Measurements from ENCODE around the gene CCDC9. TPM values are rescaled to one million over a fixed set of nuclear protein-coding genes. Genes with fewer than 3 reads are reported as not detected.

Gene CCDC9
- total RNA-seq, 4 donors from 2014 or later: 20.9 to 27.5 (median 22.4) TPM

DNA sequence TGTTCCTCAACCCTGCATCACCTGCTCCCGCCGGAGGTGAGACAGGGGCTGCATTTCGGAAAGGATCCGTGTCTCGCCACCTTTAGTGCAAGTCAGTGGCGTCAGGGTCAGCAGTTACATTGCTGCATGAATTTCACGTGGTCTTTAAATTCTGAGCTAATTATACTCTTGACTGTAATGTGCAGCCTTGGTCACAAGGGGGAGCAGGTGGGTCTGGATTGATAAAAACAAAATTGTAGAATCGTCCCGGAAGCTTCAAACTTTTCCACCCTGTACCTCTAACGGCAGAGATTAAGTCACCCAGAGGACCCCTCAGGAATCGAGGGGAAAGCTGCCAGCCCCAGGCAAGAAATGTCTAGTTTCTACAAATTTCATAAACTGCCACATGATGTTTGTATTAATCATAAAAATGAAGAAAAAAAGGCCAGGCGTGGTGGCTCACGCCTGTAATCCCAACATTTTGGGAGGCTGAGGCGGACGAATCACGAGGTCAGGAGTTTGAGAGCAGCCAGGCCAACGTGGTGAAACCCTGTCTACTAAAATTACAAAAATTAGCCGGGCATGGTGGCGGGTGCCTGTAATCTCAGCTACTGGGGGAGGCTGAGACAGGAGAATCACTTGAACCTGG is 45.5 kb upstream of the CCDC9 start:
- TF ChIP-seq, protein P1, sequence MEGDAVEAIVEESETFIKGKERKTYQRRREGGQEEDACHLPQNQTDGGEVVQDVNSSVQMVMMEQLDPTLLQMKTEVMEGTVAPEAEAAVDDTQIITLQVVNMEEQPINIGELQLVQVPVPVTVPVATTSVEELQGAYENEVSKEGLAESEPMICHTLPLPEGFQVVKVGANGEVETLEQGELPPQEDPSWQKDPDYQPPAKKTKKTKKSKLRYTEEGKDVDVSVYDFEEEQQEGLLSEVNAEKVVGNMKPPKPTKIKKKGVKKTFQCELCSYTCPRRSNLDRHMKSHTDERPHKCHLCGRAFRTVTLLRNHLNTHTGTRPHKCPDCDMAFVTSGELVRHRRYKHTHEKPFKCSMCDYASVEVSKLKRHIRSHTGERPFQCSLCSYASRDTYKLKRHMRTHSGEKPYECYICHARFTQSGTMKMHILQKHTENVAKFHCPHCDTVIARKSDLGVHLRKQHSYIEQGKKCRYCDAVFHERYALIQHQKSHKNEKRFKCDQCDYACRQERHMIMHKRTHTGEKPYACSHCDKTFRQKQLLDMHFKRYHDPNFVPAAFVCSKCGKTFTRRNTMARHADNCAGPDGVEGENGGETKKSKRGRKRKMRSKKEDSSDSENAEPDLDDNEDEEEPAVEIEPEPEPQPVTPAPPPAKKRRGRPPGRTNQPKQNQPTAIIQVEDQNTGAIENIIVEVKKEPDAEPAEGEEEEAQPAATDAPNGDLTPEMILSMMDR (IDR thresholded peaks at IDR 0.05): peak; percentile 81 to 95 (median 88)
- TF ChIP-seq EP300 (IDR thresholded peaks at IDR 0.05; ENCODE audit: low read depth): no peak
- 30 to 46% methylated on average over 9 to 19 of the region's 19 CpGs for WGBS, 2 donors (ENCODE audit: low coverage in 1 of 2)
- intact Hi-C loops (cut with DNase I; ENCODE audit: low total_unique reads): no loop called here
- peak; percentile 86 for DNase-seq
- no peaks in the 10 kb centered on the region for H3K27me3 ChIP-seq
- H3K4me3 ChIP-seq: no peak overlapping the region
- no peaks in the 10 kb centered on the region for H3K9me3 ChIP-seq
- peaks cover 10 to 19% (median 13%) of the 10 kb centered on the region in 4 donors for H3K4me1 ChIP-seq
- peaks cover 0 to 8% (median under 1%) of the 10 kb centered on the region in 4 donors for H3K36me3 ChIP-seq
- in situ Hi-C loops (cut with MboI; ENCODE audit: low pct_ligation_motif_present in 1 of 4, low pct_unique_long_range_greater_than_20kb in 1 of 4, low sequenced_read_pairs in 3 of 4): no loop called here
- peak overlapping the region; percentile 70 to 74 (median 73) for H3K27ac ChIP-seq

DNA sequence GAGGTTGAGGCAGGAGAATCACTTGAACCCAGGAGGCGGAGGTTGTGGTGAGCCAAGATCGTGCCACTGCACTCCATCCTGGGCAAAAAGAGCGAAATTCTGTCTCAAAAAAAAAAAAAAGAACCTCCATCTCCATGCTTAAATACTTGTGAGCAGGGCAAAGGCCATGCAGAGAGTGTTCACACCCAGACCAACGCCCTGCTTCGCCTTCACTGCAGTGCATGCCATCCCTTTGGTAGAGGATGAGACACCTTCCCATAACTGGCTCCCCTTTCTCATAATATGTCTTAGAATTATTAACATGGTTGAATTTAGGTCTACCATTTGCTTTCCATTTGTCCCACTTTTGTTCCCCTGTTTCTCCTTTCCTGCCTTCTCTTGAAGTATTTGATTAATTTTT is 40.7 kb upstream of the CCDC9 start:
- H3K4me3 ChIP-seq: no peak overlapping the region
- H3K36me3 ChIP-seq: peaks cover 0 to under 1% (median 0%) of the 10 kb centered on the region in 4 donors
- in situ Hi-C loops (cut with MboI; ENCODE audit: low pct_ligation_motif_present in 1 of 4, low pct_unique_long_range_greater_than_20kb in 1 of 4, low sequenced_read_pairs in 3 of 4) (no loop called here), intact Hi-C loops (cut with DNase I; ENCODE audit: low total_unique reads) (no loop called here)
- DNase-seq: peak; percentile 81
- TF ChIP-seq, protein P1 (IDR thresholded peaks at IDR 0.05): no peak
- TF ChIP-seq POLR2AphosphoS5 (IDR thresholded peaks at IDR 0.05): peak in 1 of 3 donors; percentile 39
- no peaks in the 10 kb centered on the region for H3K27me3 ChIP-seq
- peak overlapping the region; percentile 3 to 69 (median 40) for H3K27ac ChIP-seq
- H3K4me1 ChIP-seq: peaks cover 8 to 18% (median 13%) of the 10 kb centered on the region in 4 donors
- H3K9me3 ChIP-seq: no peaks in the 10 kb centered on the region
- 73 to 78% methylated on average over 3 to 5 of the region's 5 CpGs for WGBS, 2 donors (ENCODE audit: low coverage in 1 of 2)

DNA sequence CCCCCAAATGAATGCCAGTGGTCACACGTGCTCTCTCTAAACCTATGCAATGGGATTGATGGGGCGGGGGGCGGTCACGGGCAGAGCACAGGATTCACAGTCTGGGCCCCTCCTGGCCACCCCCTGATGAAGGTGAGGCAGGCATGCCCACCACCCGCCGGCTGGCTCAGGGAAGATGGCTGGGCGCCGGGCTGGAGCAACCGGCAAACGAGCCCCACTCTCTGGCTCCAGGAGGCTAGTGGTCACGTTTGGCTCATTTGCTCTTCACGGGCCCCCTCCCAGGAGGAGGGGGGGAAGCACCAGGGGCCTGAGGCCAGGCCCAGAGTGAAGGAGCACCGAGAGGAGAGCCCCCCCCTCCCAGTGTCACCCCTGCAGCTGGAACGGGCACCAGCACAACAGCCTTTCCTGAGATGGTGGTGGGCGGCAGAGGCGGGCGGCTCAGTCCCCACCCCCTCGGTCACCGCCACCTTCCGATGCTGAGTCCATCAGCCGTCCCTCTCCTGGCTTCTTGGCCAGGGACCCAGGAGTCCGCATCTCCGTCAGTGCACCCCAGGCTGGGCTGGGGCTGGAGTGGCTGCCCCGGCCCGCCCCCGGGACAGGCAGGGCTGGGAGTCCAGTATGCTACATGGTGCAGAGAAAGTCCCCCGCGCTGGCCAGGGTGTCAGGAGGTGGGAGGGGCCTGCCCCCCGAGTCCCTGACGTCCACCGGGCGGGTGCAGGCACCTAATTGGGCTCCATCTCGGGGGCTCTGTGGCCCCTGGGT is 35.1 kb upstream of the CCDC9 start:
- WGBS, 2 donors (ENCODE audit: low coverage in 1 of 2): 84 to 100% methylated on average over 1 to 33 of the region's 33 CpGs
- intact Hi-C loops (cut with DNase I; ENCODE audit: low total_unique reads) (no loop called here), in situ Hi-C loops (cut with MboI; ENCODE audit: low pct_ligation_motif_present in 1 of 4, low pct_unique_long_range_greater_than_20kb in 1 of 4, low sequenced_read_pairs in 3 of 4) (no loop called here)
- Histone ChIP-seq H3K4me1 (peaks cover 0 to 8% (median 7%) of the 10 kb centered on the region in 4 donors), H3K27ac (no peak overlapping the region), H3K36me3 (peaks cover 0 to 15% (median 3%) of the 10 kb centered on the region in 4 donors), H3K4me3 (no peak overlapping the region), H3K9me3 (no peaks in the 10 kb centered on the region), H3K27me3 (no peaks in the 10 kb centered on the region)
- no peak for TF ChIP-seq POLR2AphosphoS5 (IDR thresholded peaks at IDR 0.05)
- no peak for TF ChIP-seq POLR2A (IDR thresholded peaks at IDR 0.05)
- TF ChIP-seq EP300 (IDR thresholded peaks at IDR 0.05; ENCODE audit: low read depth): no peak
- TF ChIP-seq, protein P1 (IDR thresholded peaks at IDR 0.05): no peak
- DNase-seq: no peak

DNA sequence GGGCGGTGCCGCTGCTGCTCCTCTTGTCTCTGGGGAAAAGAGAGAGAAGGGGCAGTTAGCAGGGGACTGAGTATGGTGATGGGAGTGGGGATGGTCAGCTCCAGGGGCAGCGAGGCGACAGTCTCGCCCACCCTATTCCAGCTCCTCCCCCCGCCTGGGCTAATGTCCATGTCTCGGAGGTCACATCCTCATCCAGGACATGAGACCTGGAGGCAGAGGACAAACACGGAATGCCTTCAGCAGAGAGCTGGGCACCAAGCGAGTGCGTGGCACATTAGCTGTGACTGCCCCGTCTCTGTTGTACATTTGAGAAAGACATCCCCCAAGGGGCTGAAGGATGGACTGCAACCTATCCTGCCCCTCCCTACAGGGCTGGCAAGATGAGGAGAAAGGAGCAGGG is 34.4 kb upstream of the CCDC9 start:
- 92% methylated on average over 11 of the region's 11 CpGs; no CpG with 5 or more reads in 1 of the 2 donors for WGBS, 2 donors (ENCODE audit: low coverage in 1 of 2)
- no peak overlapping the region for H3K27ac ChIP-seq
- peaks cover 0 to 15% (median 3%) of the 10 kb centered on the region in 4 donors for H3K36me3 ChIP-seq
- no peaks in the 10 kb centered on the region for H3K9me3 ChIP-seq
- intact Hi-C loops (cut with DNase I; ENCODE audit: low total_unique reads): no loop called here
- no peak for DNase-seq
- H3K4me3 ChIP-seq: no peak overlapping the region
- no peaks in the 10 kb centered on the region for H3K27me3 ChIP-seq
- H3K4me1 ChIP-seq: peaks cover 3 to 15% (median 13%) of the 10 kb centered on the region in 4 donors
- in situ Hi-C loops (cut with MboI; ENCODE audit: low pct_ligation_motif_present in 1 of 4, low pct_unique_long_range_greater_than_20kb in 1 of 4, low sequenced_read_pairs in 3 of 4): no loop called here
- no peak for TF ChIP-seq POLR2AphosphoS5 (IDR thresholded peaks at IDR 0.05)
- TF ChIP-seq EP300 (IDR thresholded peaks at IDR 0.05; ENCODE audit: low read depth): no peak
- TF ChIP-seq, protein P1 (IDR thresholded peaks at IDR 0.05): no peak
- TF ChIP-seq POLR2A (IDR thresholded peaks at IDR 0.05): no peak

All from transverse colon (tissue), 4 donors.